GM18520 (cell line): ENCODE measurements around the gene SH3GL3.
A peak's percentile ranks its signal among the peaks of the same experiment; 100 is the strongest.

Experiments
- ATAC-seq: cut with Tn5 transposase; IDR thresholded peaks from one replicate; pipeline ENCODE4 v1.9.1; 2021; ENCODE audit not compliant: unreplicated experiment

Gene SH3GL3

GRCh38 chr15:83446904-83447709, at the start of gene SH3GL3:
Gene SH3GL3, plus strand, starts transcription at chr15:83447341. Its CDS starts 193 bp downstream, at chr15:83447534.
- no peak for ATAC-seq

DNA sequence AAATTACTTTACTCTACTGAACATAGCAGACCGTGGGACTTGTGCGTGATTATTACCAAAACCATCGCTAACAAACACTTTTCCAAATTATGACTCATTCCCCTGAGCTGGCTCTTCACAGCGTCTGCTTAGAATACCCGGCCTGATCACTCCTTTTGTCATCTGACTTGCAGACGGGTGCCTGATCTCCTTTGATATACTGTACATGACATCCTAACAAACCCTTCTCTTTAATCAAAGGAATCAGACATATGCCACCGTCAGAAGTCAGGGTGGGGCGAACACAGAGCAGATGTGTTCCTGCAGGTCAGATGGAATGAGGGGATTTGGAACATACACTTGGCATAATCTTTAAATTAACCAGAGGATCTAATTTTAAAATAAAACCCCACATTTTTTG, 48.5 kb upstream of the SH3GL3 start:
- no peak for ATAC-seq

DNA sequence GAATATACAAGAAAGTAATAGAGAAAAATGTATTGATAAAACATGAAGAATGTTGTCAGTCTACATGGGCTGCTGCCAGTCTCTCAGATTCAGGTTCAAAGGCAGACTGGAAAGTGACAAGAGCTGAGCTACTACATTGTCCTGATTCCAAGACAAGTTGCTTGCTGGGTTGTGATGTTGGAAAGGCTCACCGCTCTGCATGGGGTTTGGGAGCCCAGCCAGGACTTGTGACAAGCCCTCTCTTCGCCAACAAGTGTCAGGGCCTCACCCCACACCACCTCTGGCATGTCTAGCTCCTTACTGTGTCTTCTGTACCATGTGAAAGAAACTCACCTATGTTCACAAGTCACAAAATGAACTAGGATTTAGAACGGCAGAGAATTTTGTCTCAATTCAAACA, 43.0 kb upstream of the SH3GL3 start:
- ATAC-seq: no peak

DNA sequence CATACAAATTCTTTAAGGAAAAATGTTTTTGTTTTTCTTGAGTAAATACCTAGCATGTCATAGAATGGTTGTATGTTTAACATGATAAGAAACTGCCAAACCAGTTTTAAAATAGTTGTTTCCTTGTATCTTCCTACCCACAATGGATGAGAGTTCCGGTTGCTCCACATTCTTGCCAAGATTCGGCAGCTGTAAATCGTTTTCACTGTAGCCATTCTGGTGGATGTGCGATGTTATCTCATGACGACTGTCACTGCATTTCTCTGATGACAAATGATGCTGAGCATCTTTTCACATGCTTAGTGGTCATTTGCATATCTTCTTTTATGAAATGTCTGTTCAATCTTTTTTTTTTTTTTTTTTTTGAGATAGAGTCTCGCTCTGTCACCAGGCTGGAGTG, 36.6 kb upstream of the SH3GL3 start:
- ATAC-seq: no peak

- peak; percentile 75 for ATAC-seq
Measured at GRCh38 chr15:83413054-83413719, 34.0 kb upstream of the SH3GL3 start.

GRCh38 chr15:83422081-83422480, 25.1 kb upstream of the SH3GL3 start:
- ATAC-seq: no peak

- no peak for ATAC-seq
Measured at GRCh38 chr15:83422541-83422940, 24.6 kb upstream of the SH3GL3 start.

- no peak for ATAC-seq
Measured at GRCh38 chr15:83424101-83424500, 23.0 kb upstream of the SH3GL3 start.

- no peak for ATAC-seq
Measured at GRCh38 chr15:83430441-83430840, 16.7 kb upstream of the SH3GL3 start.

DNA sequence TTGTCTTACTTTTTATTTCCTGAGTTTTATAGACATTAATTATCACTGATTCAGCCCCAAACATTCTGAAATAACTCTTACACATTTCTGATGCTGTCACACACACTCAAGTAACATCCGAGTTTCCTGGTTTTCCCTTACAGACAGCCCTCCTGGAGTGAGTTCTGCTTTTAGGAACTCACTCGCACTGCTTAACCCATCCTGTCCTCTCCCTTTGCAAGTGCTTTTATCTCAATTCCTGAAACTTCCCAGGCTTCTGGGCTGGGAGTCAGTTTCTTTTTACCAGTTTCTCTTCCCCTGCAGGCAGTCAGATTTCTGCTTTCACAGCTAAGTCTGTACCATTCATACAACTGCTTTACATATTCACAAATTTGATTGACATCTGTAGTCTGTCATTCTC, 15.6 kb upstream of the SH3GL3 start:
- ATAC-seq: no peak

DNA sequence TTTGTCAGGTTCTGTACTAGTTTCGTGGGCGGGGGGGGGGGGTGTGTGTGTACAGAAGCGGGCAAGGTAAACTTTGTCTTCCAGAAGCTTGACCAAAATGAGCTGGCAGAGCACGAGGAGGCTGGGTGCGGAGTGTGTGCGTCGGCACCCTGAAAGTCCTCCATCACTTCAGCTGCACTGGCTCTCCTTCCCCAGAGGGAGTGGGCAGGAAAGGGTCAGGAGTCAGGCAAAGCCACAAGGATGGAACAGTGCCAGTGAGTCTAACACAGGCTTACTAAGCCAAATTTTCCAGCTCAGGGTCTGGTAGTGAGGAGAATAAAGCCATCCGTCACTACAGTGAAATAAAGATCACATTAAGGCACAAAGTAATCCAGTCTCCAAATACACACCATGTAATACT, 11.9 kb upstream of the SH3GL3 start:
- no peak for ATAC-seq

- no peak for ATAC-seq
Measured at GRCh38 chr15:83435782-83436181, 11.4 kb upstream of the SH3GL3 start.

DNA sequence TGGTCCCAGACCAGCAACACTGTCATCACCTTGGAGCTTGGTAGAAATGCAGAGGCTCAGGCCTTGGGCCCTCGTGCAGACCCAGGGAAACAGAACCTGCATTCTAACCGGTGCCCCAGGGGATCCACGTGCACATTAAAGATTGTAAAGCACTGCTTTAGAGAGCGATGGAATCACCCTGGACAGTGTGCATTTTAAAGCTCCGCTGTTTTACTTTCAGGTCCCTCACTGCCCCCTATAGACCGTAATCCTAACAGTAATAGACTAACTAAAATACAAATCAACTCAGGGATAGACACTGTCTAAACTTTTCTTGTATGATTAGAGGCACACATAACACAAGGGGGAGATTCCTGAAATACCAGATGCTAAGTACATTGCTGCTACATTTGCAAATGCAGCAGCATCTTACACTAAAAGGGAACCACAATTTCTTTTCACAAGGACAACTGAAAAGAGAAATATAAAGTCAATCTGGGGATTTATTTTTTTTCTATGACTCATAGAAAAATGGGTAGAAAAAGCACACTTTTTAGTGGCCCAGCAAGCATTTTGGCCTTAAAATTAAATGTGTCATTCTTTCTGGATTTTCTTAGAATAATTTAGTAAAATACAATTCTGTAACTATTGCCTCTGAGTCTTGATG, 10.5 kb upstream of the SH3GL3 start:
- no peak for ATAC-seq

- ATAC-seq: no peak
Measured at GRCh38 chr15:83443076-83443847, 3.9 kb upstream of the SH3GL3 start.

- ATAC-seq: no peak
Measured at GRCh38 chr15:83444936-83445335, 2.2 kb upstream of the SH3GL3 start.

DNA sequence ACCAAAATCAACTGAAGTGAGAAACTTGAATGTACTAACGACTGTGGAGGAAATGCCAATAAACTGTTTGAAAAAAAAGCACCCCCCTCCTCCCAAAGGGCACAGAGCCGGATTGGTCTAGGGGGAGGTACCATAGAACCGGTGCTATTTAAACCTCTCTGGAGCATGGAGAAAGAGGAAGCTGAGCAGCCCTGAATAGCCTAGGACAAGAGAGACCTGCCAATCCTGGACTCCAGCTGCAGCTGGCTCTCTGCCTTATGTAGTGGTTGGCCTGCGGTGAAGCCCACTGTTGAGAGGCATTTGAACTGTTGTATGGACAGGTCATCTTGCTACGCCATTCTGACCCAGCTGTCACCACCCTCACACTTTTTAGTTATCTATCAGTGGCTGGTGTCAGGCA, 1.5 kb upstream of the SH3GL3 start:
- no peak for ATAC-seq

DNA sequence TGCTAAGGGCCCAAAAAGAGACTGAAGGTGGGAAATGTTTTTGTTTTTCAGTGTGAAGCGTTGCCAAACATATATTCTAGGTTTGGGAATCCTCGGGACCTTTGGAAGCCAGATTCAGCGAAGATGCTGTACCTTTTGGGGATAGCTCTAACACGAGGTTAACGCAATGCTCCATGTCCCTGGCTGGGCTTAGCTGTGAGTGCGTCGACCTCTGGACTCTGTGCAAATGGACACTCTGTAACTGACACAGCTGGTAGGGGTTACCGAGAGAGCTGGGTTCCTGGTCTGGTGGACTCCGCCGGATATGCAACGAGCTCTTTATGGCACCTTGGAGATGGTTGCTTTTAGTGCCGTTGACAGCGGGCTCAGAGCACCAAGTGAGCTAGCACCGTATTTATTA, 724 bp upstream of the SH3GL3 start:
- ATAC-seq: no peak

GRCh38 chr15:83449250-83449671, 2.1 kb downstream of the SH3GL3 start:
- ATAC-seq: no peak

- ATAC-seq: no peak
Measured at GRCh38 chr15:83449937-83450506, 2.9 kb downstream of the SH3GL3 start.

GRCh38 chr15:83457149-83457548, 10.0 kb downstream of the SH3GL3 start:
- no peak for ATAC-seq

DNA sequence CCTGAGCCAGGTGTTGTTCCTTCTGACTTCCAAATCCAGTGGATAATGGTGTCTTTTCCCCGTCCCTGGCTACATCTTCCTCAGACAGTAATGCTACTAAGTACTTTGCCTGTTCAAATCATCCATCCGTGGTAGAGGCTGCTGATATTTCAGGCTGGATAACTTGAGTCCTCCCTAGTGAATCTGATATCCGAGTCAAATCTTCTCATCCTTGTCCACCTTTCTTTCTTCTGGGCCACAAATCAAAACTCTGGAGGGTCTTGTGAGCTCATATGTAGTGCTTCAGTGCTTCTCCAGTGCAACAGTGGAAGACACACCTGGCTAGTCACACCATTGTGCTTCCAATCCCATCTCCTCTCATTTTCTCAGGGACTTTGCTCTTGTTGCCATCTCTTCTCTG, 11.2 kb downstream of the SH3GL3 start:
- no peak for ATAC-seq
